Stimulated activated CD4-positive, alpha-beta T cell treated with anti-CD3 and anti-CD28 coated beads, TNF-alpha, amount 100 ng/mL, for 1 hour (primary cell): ENCODE data around the gene ATP12A.

Experiments
- DNase-seq, 3 donors: peaks; one replicate each; pipeline ENCODE4 v3.0.0-alpha.2; 2020; ENCODE audit warnings: low read depth in 3 of 3, low spot score in 1 of 3

ATP12A gene

DNA sequence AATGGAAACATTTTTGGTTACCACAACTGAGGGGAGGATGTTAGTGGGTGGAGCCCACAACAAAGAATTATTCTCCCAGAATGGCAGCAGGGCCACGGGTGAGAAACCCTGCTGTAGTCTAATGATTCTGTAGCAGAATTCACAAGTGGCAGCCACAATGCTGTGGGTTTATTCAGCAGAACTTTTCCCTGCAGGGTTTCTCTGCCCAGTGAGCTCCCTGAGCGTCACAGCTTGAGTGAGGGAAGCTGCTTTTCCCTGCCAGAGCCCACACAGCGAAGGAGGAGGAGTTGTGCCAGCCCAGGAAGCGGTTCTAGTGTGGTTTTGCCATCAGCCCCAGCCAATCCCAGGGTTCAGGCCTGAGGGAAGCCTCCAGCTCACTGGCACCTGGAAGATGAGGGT is 4.4 kb downstream of the ATP12A start:
- no peak for DNase-seq

DNA sequence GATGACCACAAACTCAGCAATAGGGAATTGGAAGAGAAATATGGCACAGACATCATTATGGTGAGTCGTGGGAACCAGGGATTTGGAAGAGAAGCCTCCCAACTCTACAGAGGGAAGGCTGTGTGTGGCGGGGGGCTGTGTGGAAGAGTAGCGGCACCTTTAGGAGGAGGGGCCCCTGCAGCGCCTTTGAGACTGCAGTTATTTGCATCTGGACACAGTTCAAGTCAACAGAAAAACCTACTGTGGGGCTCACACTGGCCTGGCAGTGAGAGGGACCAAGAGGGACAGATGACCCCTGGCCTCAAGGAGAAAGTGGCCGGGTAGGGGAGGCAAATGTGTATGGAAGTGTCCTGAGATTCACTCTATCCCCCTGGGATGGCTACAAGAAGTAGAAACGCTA is 5.1 kb downstream of the ATP12A start:
- no peak for DNase-seq

DNA sequence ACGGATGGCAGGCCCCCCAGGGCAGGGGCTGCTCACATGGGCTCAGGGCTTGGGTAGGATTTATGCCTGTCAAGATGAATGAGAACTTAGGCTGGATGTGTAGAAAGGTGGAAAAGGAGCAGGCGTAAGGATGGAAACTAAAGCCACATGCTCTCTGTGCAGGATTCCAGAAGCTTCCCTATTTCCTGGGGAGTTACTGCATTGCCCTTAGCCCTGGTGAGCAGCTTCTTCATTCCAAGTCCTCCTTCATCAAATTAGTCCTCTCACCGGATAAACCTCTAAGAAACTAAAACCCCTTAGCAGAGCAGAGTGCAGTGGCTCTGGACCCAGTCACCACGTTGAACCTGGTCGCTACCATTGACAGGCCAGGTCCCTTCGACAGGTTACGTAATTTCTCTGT is 7.4 kb downstream of the ATP12A start:
- DNase-seq, result no peak

DNA sequence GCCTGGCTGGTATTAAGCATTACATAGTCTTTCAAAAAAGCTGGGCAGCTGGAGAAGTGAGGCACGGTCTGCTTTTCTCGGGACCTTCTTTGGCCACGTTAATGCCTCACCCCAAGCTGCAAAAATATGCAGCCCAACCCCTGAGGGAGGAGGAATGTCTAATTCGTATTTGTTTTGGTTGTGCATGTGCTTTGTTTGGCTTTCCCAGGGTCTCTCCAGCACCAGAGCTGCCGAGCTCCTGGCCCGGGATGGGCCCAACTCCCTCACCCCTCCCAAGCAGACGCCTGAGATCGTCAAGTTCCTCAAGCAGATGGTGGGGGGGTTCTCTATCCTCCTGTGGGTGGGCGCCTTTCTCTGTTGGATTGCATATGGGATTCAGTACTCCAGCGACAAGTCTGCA is 7.9 kb downstream of the ATP12A start:
- DNase-seq, result no peak

DNA sequence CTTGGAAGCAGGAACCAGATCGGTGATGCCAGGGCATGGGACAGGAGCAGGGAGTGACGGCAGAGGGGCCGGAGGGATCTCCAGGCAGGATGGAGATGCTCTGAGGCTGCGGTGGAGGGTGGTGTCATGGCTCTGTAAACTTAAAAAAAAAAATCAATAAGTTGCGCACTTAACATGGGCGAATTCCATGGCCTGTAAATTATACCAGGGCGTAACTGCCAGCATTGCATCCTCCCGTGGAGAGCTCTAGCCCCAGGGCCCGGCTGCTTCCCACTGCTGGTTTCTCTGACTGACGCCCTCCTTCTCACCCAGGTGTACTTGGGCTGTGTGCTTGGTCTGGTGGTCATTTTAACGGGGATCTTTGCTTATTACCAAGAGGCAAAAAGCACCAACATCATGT is 8.7 kb downstream of the ATP12A start:
- DNase-seq, result no peak

DNA sequence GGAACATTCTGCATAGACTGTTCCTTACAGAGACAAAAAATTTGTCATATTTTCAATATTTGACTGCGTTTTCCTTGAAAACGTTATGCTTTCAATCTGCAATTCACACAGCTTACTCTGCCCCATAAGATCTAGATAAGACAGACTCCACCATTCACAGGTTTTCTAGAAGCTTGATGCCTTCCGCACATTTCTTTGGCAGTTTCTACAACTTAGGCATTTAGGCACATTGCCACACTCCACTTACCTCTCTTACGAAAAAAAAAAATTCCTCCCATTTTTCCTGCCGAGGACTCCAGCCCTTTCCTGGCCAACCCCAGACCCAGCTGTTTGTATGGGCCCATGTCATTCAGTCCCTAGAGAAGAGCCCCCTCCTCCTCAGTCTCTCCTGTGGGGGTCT is 11.2 kb downstream of the ATP12A start:
- no peak for DNase-seq

DNA sequence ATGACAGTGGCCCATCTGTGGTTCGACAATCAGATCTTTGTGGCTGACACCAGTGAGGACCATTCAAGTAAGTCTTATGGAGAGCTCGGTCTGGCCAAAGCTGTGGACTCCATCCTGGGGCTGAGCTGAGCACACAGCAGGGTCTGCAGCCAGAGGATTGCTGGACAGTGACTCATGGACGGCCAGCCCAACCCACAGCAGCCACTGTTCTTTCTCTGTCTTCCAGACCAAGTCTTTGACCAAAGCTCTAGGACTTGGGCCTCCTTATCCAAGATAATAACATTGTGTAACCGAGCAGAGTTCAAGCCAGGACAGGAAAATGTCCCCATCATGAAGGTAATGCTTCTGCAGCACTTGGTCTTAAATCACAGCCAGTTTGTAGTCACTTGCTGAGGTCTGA is 12.4 kb downstream of the ATP12A start:
- DNase-seq, result no peak

DNA sequence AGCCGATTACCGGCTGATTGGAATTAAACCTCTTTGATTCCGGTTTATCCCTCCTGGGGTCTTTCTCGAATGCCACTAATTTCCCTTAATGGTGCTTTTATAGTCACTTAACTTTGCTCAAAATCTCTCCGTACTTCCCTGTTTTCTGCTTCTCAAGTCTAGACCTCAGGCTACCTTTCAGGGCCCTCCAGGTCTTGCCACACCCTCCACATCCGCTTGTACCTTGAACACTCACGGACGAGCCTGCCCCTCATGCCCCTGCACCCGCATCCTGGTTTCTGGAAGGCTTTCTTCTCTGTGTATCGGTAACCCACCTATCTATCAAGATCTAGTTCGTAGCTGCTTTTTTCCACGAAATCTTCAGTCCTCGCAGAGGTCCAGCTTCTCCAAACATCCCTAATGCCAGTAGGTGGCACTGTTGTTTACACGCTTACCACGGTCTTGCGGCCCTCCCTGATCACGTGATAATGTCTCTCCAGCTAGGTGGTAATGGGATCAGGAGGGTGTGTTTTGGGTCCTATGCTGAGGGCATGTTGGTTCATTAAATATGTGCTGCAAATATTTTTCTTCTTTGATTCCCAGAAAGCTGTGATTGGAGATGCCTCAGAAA is 13.8 kb downstream of the ATP12A start:
- no peak for DNase-seq

DNA sequence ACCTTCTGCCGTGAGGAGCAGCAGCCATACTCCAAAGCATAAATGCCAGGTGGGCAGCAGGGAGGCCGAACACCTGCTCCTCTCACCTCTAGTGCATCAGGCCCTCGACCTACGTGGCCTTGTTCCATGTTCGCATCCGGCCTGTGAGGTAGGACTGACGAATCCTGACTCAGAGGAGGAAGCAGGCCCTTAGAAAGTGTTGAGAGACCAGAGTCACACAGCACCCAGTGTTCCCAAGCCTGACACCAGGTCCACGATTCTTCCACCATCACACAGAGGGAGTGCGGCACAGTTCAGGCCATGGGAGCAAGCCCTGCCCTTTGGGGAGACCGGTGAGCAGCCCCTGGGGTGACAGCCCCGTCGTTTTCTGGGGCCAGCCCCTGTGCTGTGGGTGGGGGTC is 14.7 kb downstream of the ATP12A start:
- DNase-seq, result no peak

DNA sequence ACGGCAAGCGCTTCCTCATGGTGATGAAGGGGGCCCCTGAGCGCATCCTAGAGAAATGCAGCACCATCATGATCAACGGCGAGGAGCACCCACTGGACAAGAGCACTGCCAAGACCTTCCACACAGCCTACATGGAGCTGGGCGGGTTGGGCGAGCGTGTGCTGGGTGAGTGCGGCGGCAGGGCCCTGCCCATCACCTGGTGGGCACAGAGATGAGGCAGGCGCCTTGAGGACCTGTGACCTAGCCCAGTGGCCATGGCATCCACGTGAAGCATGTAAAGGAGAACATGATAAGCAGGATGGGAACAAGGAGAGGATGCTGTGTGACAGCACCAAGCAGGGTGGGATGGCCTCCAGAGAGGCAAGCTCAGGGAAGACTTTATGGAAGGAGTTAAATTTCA is 18.5 kb downstream of the ATP12A start:
- DNase-seq, result no peak

DNA sequence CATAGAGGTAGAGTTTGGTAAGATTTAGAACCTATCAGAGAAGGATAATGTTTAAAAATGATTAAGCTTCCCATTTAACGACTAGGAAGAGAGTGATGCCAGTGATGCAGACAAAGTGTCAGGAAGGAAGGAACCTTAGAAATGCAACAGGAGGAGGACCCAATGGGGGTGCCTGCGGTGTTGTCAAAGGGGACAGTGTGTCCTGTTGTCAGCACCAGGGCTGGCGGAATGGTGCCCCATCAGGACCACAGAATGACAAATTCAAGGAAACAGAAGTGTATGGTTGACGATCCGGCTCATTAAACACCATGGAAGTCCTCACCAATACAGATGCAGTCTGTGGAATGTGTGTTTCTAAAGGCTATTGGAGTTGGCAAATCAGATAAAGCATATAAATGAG is 19.3 kb downstream of the ATP12A start:
- DNase-seq, result no peak

DNA sequence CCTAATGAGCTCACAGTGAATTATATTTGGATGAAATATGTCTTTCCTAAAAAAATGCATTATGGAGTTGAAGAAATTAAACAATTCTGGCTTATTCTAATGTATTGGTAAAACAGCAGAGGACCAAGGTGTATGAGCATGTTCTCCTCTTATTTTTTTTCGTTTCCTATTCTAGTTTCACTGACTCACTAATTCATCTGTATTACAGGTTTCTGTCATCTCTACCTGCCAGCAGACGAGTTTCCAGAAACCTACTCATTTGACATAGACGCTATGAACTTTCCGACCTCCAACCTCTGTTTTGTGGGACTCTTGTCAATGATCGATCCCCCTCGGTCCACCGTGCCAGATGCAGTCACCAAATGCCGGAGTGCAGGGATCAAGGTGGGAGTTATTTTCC is 20.3 kb downstream of the ATP12A start:
- DNase-seq, result no peak

DNA sequence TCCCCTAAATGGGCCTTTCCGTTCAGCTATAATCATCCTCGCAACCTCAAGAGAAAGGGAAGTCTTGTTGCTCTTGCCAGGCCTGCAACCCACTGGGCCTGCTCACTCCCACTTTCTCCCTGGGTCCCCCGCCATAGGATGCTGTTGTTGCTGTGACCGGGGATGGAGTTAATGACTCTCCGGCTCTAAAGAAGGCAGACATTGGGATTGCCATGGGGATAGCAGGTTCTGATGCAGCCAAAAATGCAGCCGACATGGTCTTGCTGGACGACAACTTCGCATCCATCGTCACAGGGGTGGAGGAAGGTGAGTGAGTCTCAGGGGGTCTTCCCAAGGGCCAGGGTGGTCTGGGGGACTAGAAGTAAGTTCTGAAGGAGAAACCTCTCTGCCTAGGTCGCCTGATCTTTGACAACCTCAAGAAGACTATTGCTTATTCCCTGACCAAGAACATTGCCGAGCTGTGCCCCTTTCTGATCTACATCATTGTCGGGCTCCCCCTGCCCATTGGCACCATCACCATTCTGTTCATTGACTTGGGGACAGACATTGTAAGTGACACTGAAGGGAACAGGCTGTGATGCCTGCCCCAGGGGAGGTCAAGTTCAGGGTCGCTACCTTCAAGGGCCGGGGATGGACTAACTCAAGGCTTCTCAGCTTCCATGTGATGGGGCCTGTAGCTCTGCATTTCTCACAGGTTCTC is 26.8 kb downstream of the ATP12A start:
- no peak for DNase-seq

DNA sequence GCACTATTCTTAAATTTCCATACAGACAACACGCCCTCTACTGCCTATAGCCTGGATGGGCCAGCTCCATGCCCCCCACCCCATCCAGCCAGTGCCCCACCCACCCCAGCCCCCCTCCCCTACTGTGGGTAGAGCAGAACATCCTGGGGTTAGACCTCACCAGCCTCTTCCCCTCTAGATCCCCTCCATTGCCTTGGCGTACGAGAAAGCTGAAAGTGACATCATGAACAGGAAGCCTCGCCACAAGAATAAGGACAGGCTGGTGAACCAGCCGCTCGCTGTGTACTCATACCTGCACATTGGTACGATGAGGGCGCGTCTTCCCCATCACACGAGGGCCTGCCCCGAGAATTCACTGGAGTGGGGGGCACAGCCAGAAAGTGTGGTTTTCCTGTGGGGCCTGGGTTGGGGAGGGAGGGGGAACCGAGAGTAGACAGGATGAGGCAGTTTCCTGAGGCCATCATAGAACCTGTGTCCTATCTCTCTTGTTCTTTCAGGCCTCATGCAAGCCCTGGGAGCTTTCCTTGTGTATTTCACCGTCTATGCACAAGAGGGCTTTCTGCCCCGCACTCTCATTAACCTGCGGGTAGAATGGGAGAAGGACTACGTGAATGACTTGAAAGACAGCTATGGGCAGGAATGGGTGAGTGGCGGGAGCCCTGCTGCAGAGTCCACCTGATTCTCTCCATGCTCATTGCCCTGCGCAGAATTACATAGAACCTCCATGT is 29.1 kb downstream of the ATP12A start:
- DNase-seq, result no peak

DNA sequence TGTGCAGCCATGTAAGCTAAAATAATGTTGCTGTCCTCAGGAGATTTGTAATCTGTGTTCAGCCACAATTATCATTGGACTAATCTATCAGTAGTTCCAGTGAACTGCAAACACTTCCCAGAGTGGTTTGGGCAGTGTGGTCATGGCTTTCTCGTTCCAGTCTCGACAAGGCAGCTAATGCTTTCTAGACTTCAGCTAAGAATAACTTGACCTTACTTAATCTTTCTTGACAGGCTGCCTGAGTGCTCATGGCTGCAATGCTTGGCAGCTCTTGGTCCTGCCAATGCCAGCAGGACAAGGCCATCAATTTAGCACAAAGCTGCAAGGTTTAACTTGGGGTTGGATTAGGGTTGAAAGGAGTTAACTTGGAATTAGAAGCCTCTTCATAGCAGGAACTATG is 32.8 kb downstream of the ATP12A start:
- DNase-seq, result no peak

DNA sequence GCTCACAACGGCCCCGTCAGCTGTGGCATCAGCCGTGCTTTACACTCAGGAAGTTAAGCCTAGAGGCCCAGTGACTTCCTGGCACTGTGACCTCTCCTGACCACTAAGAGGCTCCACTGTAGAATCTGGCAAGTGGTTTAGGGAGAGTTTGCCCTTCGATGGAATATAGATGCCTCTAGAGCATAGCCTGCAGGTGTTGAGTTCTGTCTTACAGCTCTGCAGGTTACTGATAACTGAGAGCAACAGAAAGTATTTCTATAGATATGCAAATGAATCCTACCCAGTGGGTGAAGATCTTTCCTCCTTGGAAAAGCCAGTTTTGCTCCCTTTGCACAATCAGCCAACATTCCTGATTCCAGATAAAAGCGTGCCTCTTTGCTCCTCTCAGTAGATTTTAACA is 35.8 kb downstream of the ATP12A start:
- DNase-seq, result no peak

DNA sequence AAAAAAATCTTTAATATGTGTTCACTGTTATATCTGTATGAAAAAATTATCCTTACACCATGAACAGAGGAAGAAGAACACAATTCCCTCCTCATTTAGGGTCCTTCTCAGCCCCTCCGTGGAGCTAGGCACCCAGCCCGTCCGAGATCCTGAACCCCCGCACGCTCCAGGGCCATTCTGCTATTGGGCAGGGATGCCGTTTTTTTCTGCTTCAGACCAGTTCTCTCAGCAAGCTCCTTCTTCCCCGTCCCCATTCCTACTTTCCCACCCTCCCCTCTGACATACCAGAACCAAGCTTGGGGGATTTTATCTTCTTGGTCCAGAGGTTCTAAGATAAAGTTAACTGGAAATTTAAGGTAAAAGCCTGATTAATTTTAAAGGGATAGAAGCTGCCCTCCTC is 36.2 kb downstream of the ATP12A start:
- no peak for DNase-seq

DNA sequence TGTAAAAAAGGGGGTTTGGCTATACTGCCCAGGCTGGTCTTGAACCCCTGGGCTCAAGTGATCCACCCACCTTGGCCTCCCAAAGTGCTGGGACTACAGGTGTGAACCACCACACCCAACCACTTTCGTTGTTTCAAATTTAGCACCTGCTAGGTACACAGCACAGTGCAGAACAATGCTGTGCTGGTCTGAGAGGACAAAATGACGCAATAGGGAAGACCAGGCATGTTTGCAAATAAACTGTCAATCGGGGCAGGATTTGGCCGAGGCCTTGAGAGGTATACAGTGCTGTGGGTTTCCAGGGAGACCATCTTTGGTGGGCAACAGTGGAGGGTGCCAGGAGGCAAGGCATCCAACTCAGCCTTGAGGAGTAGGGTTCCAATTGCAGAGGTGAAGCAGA is 37.0 kb downstream of the ATP12A start:
- no peak for DNase-seq

DNA sequence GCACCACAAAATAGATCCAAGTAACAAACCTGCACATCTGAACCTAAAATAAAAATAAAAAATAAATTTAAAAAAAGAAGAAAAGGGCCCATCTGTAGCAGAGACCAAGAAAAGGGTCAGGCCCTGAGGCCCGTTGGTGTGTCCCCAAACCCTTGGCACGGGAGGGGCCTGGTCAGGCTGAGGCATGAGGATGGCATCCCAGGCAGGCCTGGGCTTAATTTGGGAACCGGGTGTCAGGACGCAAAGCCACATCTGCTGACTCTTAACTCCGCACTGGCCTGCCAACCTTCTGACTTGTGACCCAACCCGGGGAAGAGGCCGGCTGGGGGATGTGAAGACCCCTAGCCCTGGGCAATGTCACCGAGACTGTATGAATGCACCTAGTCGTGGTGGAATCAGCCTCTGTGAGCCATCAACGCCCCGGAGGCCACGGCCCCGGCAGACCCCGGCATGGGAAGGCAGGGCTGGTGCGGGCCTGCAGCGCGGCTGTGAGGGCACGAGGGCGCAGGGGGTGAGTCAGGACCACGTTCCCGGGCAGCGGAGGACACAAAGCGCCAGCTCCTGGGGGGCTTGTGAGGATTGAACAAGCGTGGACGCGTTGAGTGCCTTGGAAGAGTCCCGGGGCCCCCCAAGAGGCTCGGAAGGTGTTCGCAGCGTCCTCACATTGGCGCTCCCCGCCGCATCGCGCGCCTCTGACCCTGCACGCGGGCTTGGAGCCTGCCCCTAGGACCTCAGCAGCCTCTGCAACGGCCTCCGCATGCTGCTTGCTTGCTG is 38.2 kb downstream of the ATP12A start:
- DNase-seq, result no peak

DNA sequence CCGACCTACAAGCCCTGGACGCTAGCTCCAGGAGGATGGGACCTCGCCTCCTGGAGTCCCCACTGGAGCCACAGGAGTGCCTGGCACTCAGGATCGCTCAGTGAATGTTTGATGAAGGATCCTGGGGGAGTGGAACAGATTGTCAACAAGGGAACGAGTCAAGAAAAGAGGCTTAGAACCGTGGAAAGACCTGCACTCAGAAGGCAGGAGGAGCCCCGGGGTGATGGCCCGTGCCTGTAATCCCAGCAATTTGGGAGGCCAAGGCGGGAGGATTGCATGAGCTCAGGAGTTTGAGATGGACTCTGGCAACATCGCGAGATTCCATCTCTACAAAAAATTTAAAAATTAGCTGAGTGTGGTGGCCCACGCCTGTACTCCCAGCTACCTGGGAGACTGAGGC is 38.9 kb downstream of the ATP12A start:
- DNase-seq, result no peak

DNA sequence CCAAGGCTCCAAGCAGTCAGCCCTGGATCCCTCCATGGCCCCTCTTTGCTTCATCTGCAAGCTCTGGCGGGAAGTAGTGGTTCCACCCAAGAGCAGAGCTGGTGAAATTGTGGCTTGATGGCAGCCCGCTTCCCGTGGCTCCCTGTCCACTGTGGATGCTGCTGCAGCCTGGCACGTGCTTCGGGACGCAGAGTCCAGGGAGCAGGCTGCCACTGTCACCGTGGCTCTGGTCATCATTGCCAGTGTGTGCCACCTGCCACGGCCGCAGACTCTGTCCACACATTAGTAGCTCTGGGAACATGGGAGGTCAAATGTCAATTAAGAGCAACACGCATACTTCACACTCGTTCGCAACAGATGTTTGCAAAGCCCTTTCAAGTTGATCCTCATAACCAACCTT is 43.0 kb downstream of the ATP12A start:
- no peak for DNase-seq

DNA sequence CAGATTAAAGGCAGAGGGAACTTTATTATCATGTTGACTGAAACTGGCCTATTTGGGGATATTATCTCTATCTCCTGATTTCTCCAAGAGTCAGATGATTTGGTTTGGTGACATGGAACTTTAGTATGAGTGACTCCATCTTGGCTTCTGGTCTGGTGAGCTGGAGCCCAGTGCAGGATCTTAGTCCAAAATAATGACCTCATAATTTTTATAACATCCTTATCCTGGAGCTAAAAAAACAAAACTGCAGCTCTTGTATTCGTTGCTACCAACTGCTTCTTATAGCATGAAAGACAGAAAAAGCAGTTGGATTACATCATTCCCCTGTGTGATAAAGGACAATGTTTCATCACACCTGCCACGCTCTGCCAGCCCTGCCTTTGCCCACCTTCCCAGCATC is 44.5 kb downstream of the ATP12A start:
- DNase-seq, result no peak
